Measurements from ENCODE around the gene TLK1.

DNA sequence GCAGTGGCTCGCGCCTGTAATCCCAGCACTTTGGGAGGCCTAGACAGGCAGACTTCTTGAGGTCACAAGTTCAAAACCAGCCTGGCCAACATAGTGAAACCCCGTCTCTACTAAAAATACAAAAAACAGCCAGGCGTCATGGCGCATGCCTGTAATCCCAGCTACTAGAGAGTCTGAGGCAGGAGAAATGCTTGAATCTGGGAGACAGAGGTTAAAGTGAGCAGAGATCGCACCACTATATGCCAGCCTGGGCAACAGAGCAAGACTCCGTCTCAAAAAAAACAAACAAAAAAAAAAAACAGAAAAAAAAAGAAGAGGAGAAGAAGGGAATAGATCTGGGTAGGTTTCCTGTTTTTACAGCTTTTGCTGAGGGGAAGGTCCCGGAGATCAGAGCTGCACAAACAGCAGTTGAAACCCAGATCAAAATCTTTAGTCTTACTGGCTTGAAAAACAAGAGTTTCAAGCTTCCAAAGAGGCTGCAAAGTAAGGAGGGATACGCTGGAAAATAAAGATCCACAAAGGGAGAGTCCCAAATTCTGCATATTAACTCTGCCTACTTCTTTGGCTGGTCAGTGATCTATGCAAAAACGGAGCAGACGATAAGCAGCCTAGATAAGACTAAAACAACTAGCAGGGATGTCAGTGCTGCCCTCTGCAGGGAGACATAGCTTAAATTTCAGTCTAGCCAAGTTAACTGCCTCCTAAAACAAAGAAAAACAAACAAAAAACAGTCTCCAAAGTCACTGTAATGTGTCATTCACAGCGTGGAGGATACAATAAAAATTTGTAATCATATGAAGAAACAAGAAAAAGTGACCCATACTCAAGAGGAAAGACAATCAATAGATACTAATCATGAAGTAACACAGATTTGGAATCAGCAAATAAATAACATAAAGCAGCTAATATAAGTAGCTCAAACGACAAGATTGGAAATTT, 74.1 kb downstream of the TLK1 start:
- TF ChIP-seq, protein P1, sequence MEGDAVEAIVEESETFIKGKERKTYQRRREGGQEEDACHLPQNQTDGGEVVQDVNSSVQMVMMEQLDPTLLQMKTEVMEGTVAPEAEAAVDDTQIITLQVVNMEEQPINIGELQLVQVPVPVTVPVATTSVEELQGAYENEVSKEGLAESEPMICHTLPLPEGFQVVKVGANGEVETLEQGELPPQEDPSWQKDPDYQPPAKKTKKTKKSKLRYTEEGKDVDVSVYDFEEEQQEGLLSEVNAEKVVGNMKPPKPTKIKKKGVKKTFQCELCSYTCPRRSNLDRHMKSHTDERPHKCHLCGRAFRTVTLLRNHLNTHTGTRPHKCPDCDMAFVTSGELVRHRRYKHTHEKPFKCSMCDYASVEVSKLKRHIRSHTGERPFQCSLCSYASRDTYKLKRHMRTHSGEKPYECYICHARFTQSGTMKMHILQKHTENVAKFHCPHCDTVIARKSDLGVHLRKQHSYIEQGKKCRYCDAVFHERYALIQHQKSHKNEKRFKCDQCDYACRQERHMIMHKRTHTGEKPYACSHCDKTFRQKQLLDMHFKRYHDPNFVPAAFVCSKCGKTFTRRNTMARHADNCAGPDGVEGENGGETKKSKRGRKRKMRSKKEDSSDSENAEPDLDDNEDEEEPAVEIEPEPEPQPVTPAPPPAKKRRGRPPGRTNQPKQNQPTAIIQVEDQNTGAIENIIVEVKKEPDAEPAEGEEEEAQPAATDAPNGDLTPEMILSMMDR (IDR thresholded peaks at IDR 0.05; ENCODE audit: poor library complexity) = peak; percentile 61
- TF ChIP-seq EZH2phosphoT487 (IDR thresholded peaks at IDR 0.05; ENCODE audit: low read depth, severe bottlenecking, unreplicated experiment) = no peak
